HCT116 (cell line): ENCODE data around the gene CHAF1B. TPM values are rescaled to one million over a fixed set of nuclear protein-coding genes. Genes with fewer than 3 reads are reported as not detected.

ENCODE experiments used
- ATAC-seq: fragments of 200-7000 bp; cut with Tn5 transposase; 2 replicates; pipeline ENCODE4 v1.9.1; 2020; ENCODE audit warnings: mild to moderate bottlenecking, moderate library complexity
- BruUV-seq: library from RNA; stranded (reverse); fragments of 400-500 nt; replicated peaks from 2 replicates; lab custom pipeline; 2021; lab: Mats Ljungman, UMichigan
- CTCF ChIA-PET: fragments of 300-600 bp; sonication (Branson Sonifier 250); formaldehyde crosslinking; loops from one replicate; lab custom pipeline; 2021; ENCODE audit warnings: antibody characterized with exemption; lab: Charles Lee
- POLR2A ChIA-PET: fragments of 300-600, 350-600 bp; sonication (Branson Sonifier 250); formaldehyde crosslinking; loops from one replicate; lab custom pipeline; 2021; ENCODE audit warnings: antibody characterized with exemption; lab: Charles Lee
- RAD21 ChIA-PET, 2 experiments: fragments of 300-600 bp; sonication (Branson Sonifier 250); formaldehyde crosslinking; loops; one replicate each; lab custom pipeline; 2023; ENCODE audit warnings: low total read pairs in 2 of 2; ENCODE audit not compliant: uncharacterized antibody in 2 of 2, unreplicated experiment in 2 of 2, low non-redundant PET in 1 of 2; lab: Charles Lee
- DNase-seq: peaks from one replicate; pipeline ENCODE4 v3.0.0-alpha.2; 2010; ENCODE audit warnings: low read depth, low spot score
- H2AFZ ChIP-seq: fragments of 200-600 bp; shearing (Covaris generic), sonication (generic); 2 replicates; pipeline ENCODE4 v1.6.1; 2017; ENCODE audit warnings: low read depth, mixed run types, mixed read lengths, antibody characterized with exemption, low read length; ENCODE audit not compliant: poor library complexity, severe bottlenecking
- H3K27ac ChIP-seq: 2 replicates; pipeline ENCODE4 v1.5.1; 2012; ENCODE audit warnings: low read depth, low read length
- H3K27me3 ChIP-seq: fragments of 200-600 bp; sonication (generic); 2 replicates; pipeline ENCODE4 v1.6.1; 2016; ENCODE audit warnings: mixed run types, low read length, mixed read lengths; ENCODE audit not compliant: insufficient read depth
- H3K36me3 ChIP-seq, 2 experiments: fragments of 200-500 bp in 1 of 2; fragments of 200-600 bp in 1 of 2; sonication (Bioruptor generic) in 1 of 2; sonication (generic) in 1 of 2; 2 replicates each; pipeline versions ENCODE4 v1.5.1 to v1.6.1; 2014 to 2016; ENCODE audit warnings: low read length in 2 of 2, inconsistent platforms in 1 of 2, mixed read lengths in 1 of 2, mixed run types in 1 of 2; ENCODE audit not compliant: insufficient read depth in 2 of 2, control insufficient read depth in 1 of 2
- H3K4me1 ChIP-seq, 2 experiments: fragments of 200-600 bp in 1 of 2; sonication (generic) in 1 of 2; 2 replicates each; pipeline versions ENCODE4 v1.5.1 to v1.6.1; 2012 to 2017; ENCODE audit warnings: low read length in 2 of 2, inconsistent platforms in 1 of 2, mild to moderate bottlenecking in 1 of 2, mixed read lengths in 1 of 2, mixed run types in 1 of 2, moderate library complexity in 1 of 2; ENCODE audit not compliant: insufficient read depth in 2 of 2, control insufficient read depth in 1 of 2
- H3K4me2 ChIP-seq: fragments of 200-600 bp; sonication (generic); 2 replicates; pipeline ENCODE4 v1.6.1; 2017; ENCODE audit warnings: mixed run types, low read length, mixed read lengths
- H3K4me3 ChIP-seq, 2 experiments: fragments of 200-600 bp in 1 of 2; sonication (generic) in 1 of 2; replicated peaks in 1 of 2; 2 replicates each; pipeline ENCODE4 v1.5.1; 2011 to 2016; ENCODE audit warnings: low read length in 2 of 2, control low read depth in 1 of 2, low read depth in 1 of 2, mild to moderate bottlenecking in 1 of 2, mixed read lengths in 1 of 2, mixed run types in 1 of 2
- H3K79me2 ChIP-seq: fragments of 200-600 bp; sonication (generic); 2 replicates; pipeline ENCODE4 v1.6.1; 2017; ENCODE audit warnings: mild to moderate bottlenecking, mixed run types, low read length, moderate library complexity, mixed read lengths; ENCODE audit not compliant: insufficient read depth
- H3K9ac ChIP-seq: fragments of 200-600 bp; sonication (generic); 2 replicates; pipeline ENCODE4 v1.6.1; 2016; ENCODE audit warnings: low read length, mixed read lengths
- H3K9me2 ChIP-seq: fragments of 200-600 bp; sonication (generic), shearing (Covaris generic); 2 replicates; pipeline ENCODE4 v1.6.1; 2017; ENCODE audit warnings: mixed run types, mild to moderate bottlenecking, moderate library complexity; ENCODE audit not compliant: insufficient read depth
- H3K9me3 ChIP-seq, 2 experiments: fragments of 200-500 bp in 1 of 2; fragments of 200-600 bp in 1 of 2; sonication (Bioruptor generic) in 1 of 2; sonication (generic) in 1 of 2; 2 replicates each; pipeline ENCODE4 v1.6.1; 2014 to 2017; ENCODE audit warnings: low read length in 2 of 2, mixed read lengths in 2 of 2, inconsistent platforms in 1 of 2, low read depth in 1 of 2, mild to moderate bottlenecking in 1 of 2, mixed run types in 1 of 2, moderate library complexity in 1 of 2; ENCODE audit not compliant: control insufficient read depth in 1 of 2, insufficient read depth in 1 of 2
- H4K20me1 ChIP-seq: fragments of 200-600 bp; sonication (generic), shearing (Covaris generic); 2 replicates; pipeline ENCODE4 v1.6.1; 2017; ENCODE audit warnings: mixed run types, mild to moderate bottlenecking, moderate library complexity; ENCODE audit not compliant: insufficient read depth
- CBX3 ChIP-seq: IDR thresholded peaks from 2 replicates; pipeline ENCODE4 v1.6.1; 2012; ENCODE audit warnings: low read depth
- EZH2 ChIP-seq: fragments of 200-600 bp; sonication (generic); IDR thresholded peaks from 2 replicates; pipeline ENCODE4 v1.6.1; 2017; ENCODE audit warnings: antibody characterized with exemption, mixed run types
- EZH2phosphoT487 ChIP-seq: fragments of 200-600 bp; IDR thresholded peaks from 2 replicates; pipeline ENCODE4 v1.6.1; 2018; ENCODE audit warnings: antibody characterized with exemption, borderline replicate concordance
- JUND ChIP-seq: IDR thresholded peaks from 2 replicates; pipeline ENCODE4 v1.6.1; 2012
- POLR2A ChIP-seq: IDR thresholded peaks from 2 replicates; pipeline ENCODE4 v1.7.0; 2011; ENCODE audit warnings: borderline replicate concordance; ENCODE audit not compliant: insufficient read depth, insufficient read length; ENCODE audit errors: extremely low read depth
- SP1 ChIP-seq: IDR thresholded peaks from 2 replicates; pipeline ENCODE4 v1.6.1; 2012; ENCODE audit warnings: low read depth
- SRF ChIP-seq: IDR thresholded peaks from 2 replicates; pipeline ENCODE4 v1.6.1; 2012; ENCODE audit warnings: low read depth
- YY1 ChIP-seq: IDR thresholded peaks from 2 replicates; pipeline ENCODE4 v1.6.1; 2011; ENCODE audit warnings: low read length, low read depth, moderate library complexity, mild to moderate bottlenecking; ENCODE audit not compliant: insufficient replicate concordance; ENCODE audit errors: extremely low read depth
- ZFX ChIP-seq: fragments of 450-650 bp; IDR thresholded peaks from 2 replicates; pipeline ENCODE4 v1.6.1; 2017
- ZNF274 ChIP-seq: fragments of 200-500 bp; sonication (Bioruptor generic); IDR thresholded peaks from 2 replicates; pipeline ENCODE4 v1.6.1; 2014; ENCODE audit warnings: mild to moderate bottlenecking, low read depth, low read length, inconsistent platforms
- intact Hi-C: fragments of 100-400 bp; cut with micrococcal nuclease; formaldehyde crosslinking; loops from 2 replicates; pipeline ENCODE4 v1.10.0; 2022
- total RNA-seq: library from RNA; stranded (reverse); gene quantifications from one replicate; pipeline ENCODE4 v1.2.1, GENCODE V29; 2021; ENCODE audit not compliant: unreplicated experiment
- TF ChIP-seq, protein P1 (sequence below): IDR thresholded peaks from 2 replicates; pipeline ENCODE4 v1.6.1; 2012
- TF ChIP-seq, protein P2 (sequence below), 3 experiments: fragments of 200-600 bp in 1 of 3; sonication (generic) in 1 of 3; IDR thresholded peaks in 2 of 3; conservative IDR thresholded peaks in 1 of 3; 2 replicates each; pipeline ENCODE4 v1.5.1; 2012 to 2017; ENCODE audit warnings: low read depth in 2 of 3, low read length in 2 of 3, antibody characterized with exemption in 1 of 3, borderline replicate concordance in 1 of 3, control low read depth in 1 of 3, mild to moderate bottlenecking in 1 of 3, mixed read lengths in 1 of 3, mixed run types in 1 of 3, moderate library complexity in 1 of 3; ENCODE audit not compliant: insufficient read depth in 1 of 3
- TF ChIP-seq, protein P3 (sequence below): IDR thresholded peaks from 2 replicates; pipeline ENCODE4 v1.6.1; 2012

The CHAF1B gene
- total RNA-seq, 1 experiment from 2014 or later, result 26.1 TPM

DNA sequence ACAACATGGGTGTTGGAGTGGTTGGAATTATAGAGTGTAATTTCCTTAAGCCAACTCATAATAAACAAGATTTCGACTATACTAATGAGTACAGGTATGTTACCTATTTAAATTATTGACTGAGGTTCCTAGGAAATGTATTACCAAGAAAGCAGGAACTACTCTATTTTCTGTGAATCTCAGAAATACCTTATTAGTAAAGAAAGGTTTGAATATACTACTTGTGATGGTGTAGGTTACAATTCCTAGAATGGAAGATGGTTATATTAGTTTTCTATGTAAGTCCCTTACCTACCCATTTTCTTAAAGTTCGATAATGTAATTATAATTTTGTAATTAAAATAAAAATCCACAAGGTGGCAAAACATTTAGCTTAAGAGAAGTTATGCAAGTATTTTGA, 35.9 kb upstream of the CHAF1B start:
- ChIA-PET POLR2A (no interaction called here), CTCF (no interaction called here), RAD21 (no interaction called here)
- H3K9ac ChIP-seq, result no peak overlapping the region
- DNase-seq, result no peak
- no peak for ATAC-seq
- H3K79me2 ChIP-seq, result no peaks in the 10 kb centered on the region
- no TSS peak for BruUV-seq
- H3K9me3 ChIP-seq, result no peaks in the 10 kb centered on the region
- H3K4me2 ChIP-seq, result no peak overlapping the region
- intact Hi-C loops, result no loop called here
- no peaks in the 10 kb centered on the region for H4K20me1 ChIP-seq
- H3K9me2 ChIP-seq, result no peaks in the 10 kb centered on the region
- TF ChIP-seq SRF, result no peak
- TF ChIP-seq, protein P1, sequence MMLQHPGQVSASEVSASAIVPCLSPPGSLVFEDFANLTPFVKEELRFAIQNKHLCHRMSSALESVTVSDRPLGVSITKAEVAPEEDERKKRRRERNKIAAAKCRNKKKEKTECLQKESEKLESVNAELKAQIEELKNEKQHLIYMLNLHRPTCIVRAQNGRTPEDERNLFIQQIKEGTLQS, result no peak
- no peak for TF ChIP-seq JUND
- no peak for TF ChIP-seq EZH2phosphoT487
- TF ChIP-seq YY1, result no peak
- H3K36me3 ChIP-seq, result peaks cover 33 to 40% of the 10 kb centered on the region in 2 experiments; a peak in 3 of 4 replicates
- no peak overlapping the region for H2AFZ ChIP-seq
- no peak overlapping the region for H3K4me3 ChIP-seq
- no peaks in the 10 kb centered on the region for H3K27me3 ChIP-seq
- H3K4me1 ChIP-seq, result no peaks in the 10 kb centered on the region
- H3K27ac ChIP-seq, result no peak overlapping the region

DNA sequence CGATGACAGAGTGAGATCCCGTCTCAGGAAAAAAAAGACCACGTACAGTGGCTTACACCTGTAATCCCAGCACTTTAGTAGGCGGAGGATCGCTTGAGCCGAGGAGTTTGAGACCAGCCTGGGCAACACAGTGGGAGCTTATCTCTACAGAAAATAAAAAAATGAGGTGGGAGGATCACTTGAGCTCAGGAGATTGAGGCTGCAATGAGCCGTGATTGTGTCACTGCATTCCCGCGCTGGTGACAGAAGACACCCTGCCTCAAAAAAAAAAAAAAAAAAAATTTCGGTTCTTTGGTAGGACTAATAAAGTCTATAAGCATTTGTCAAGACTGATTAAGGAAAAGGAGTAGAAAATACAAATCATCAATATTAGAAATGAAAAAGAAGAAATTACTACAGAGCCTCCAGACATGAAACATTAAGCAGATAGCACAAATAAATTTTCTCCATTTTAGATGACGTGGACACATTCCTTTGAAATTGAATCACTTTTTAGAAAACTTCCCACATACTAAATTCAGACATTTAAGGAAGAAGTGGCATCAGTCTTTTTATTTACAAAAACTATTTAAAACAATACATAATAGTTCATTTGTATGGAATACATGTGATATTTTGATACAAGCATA, 34.8 kb upstream of the CHAF1B start:
- no peak for ATAC-seq
- Histone ChIP-seq H2AFZ (no peak overlapping the region), H3K4me2 (no peak overlapping the region), H3K4me3 (no peak overlapping the region), H3K27me3 (no peaks in the 10 kb centered on the region), H3K36me3 (peaks cover 34 to 35% of the 10 kb centered on the region in 2 experiments; a peak in 3 of 4 replicates), H3K27ac (no peak overlapping the region), H3K9me3 (no peaks in the 10 kb centered on the region), H3K79me2 (no peaks in the 10 kb centered on the region; the same call in 1 of the 2 replicates), H3K4me1 (no peaks in the 10 kb centered on the region), H3K9ac (no peak overlapping the region), H4K20me1 (no peaks in the 10 kb centered on the region), H3K9me2 (no peaks in the 10 kb centered on the region)
- no peak for TF ChIP-seq YY1
- TF ChIP-seq, protein P1, result no peak
- TF ChIP-seq CBX3, result no peak
- TF ChIP-seq ZFX, result no peak
- TF ChIP-seq, protein P2, sequence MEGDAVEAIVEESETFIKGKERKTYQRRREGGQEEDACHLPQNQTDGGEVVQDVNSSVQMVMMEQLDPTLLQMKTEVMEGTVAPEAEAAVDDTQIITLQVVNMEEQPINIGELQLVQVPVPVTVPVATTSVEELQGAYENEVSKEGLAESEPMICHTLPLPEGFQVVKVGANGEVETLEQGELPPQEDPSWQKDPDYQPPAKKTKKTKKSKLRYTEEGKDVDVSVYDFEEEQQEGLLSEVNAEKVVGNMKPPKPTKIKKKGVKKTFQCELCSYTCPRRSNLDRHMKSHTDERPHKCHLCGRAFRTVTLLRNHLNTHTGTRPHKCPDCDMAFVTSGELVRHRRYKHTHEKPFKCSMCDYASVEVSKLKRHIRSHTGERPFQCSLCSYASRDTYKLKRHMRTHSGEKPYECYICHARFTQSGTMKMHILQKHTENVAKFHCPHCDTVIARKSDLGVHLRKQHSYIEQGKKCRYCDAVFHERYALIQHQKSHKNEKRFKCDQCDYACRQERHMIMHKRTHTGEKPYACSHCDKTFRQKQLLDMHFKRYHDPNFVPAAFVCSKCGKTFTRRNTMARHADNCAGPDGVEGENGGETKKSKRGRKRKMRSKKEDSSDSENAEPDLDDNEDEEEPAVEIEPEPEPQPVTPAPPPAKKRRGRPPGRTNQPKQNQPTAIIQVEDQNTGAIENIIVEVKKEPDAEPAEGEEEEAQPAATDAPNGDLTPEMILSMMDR (IDR thresholded peaks at IDR 0.05 in 2 of 3, conservative IDR thresholded peaks at IDR 0.05 in 1 of 3; ENCODE audit: borderline replicate concordance in 1 of 3, insufficient read depth in 1 of 3, low read depth in 2 of 3, low read length in 2 of 3), result no peak
- TF ChIP-seq, protein P3, sequence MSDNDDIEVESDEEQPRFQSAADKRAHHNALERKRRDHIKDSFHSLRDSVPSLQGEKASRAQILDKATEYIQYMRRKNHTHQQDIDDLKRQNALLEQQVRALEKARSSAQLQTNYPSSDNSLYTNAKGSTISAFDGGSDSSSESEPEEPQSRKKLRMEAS, result no peak
- no peak for TF ChIP-seq EZH2
- TF ChIP-seq SP1, result no peak
- TF ChIP-seq SRF, result no peak
- TF ChIP-seq POLR2A, result no peak
- TF ChIP-seq ZNF274, result no peak
- DNase-seq, result no peak
- POLR2A ChIA-PET, result no interaction called here
- RAD21 ChIA-PET, result no interaction called here
- BruUV-seq, result no TSS peak
- CTCF ChIA-PET, result no interaction called here
- intact Hi-C loops, result no loop called here
